ENCODE results near the gene ATMIN. TPM values are rescaled to one million over a fixed set of nuclear protein-coding genes. Genes with fewer than 3 reads are reported as not detected.

The ATMIN gene
- total and polyA plus RNA-seq, 2 of the 13 experiments (the other 11 are each of a cell fraction or from before 2014, with no cell fraction given): 34.6 to 60.4 TPM

- Histone ChIP-seq H4K20me1 (ENCODE audit: insufficient read depth, low read length) (no peaks in the 10 kb centered on the region; the same call in 1 of the 2 replicates), H3K79me2 (ENCODE audit: insufficient read depth, low read length) (peaks cover 56% of the 10 kb centered on the region), H3K9me3 (ENCODE audit: low read length) (no peaks in the 10 kb centered on the region), H3K36me3 (replicated peaks in 1 of 2; ENCODE audit: control insufficient read depth in 1 of 2, insufficient read depth in 2 of 2, low read length in 2 of 2) (peaks cover under 1 to 14% of the 10 kb centered on the region in 2 experiments; a peak in 4 of 5 replicates), H3K9ac (ENCODE audit: insufficient read depth, low read depth, low read length) (peak overlapping the region; percentile 85), H2AFZ (ENCODE audit: low read length) (no peak overlapping the region), H3K27me3 (ENCODE audit: control insufficient read depth in 1 of 2, insufficient read depth in 2 of 2, low read length in 2 of 2) (no peaks in the 10 kb centered on the region; a peak in 1 of 5 replicates), H3K4me1 (ENCODE audit: insufficient read depth, low read length) (peaks cover 51% of the 10 kb centered on the region), H3K4me3 (replicated peaks in 1 of 3; ENCODE audit: insufficient read depth in 1 of 3, low read depth in 2 of 3, low read length in 3 of 3) (peak overlapping the region; percentile 75 to 86 (median 83)), H3K4me2 (ENCODE audit: low read depth, low read length) (peak overlapping the region; percentile 78), H3K27ac (ENCODE audit: extremely low read length, insufficient read depth, low read length) (peak overlapping the region; percentile 88)
- FAIRE-seq (no peak), DNase-seq (ENCODE audit: low spot score) (no peak), ATAC-seq (no peak)
- TF ChIP-seq MAFK (conservative IDR thresholded peaks at IDR 0.05 in 1 of 2, IDR thresholded peaks at IDR 0.05 in 1 of 2; ENCODE audit: low read length in 2 of 2) (peak; percentile 88 to 94), RBFOX2 (IDR thresholded peaks at IDR 0.05; ENCODE audit: low read depth, low read length) (no peak), ZBTB38 (CRISPR knock-in tag; IDR thresholded peaks at IDR 0.05) (peak; percentile 95), DNMT3B (CRISPR knock-in tag; conservative IDR thresholded peaks at IDR 0.05) (no peak), ZBTB33 (CRISPR knock-in tag; IDR thresholded peaks at IDR 0.05) (0 out of 2 replicates have a peak, but pooled peaks have one; percentile 42), ZSCAN25 (CRISPR knock-in tag; IDR thresholded peaks at IDR 0.05) (no peak), SNAPC5 (CRISPR knock-in tag; IDR thresholded peaks at IDR 0.05; ENCODE audit: borderline replicate concordance) (0 out of 2 replicates have a peak, but pooled peaks have one; percentile 36), ZNF558 (CRISPR knock-in tag; IDR thresholded peaks at IDR 0.05; ENCODE audit: borderline replicate concordance) (no peak), IKZF1 (IDR thresholded peaks at IDR 0.05) (no peak), MAFF (IDR thresholded peaks at IDR 0.05; ENCODE audit: low read depth, low read length) (peak; percentile 88), NBN (conservative IDR thresholded peaks at IDR 0.05) (no peak)
- BruUV-seq (replicated peaks): no TSS peak
- POLR2A ChIA-PET: interaction anchor here (1.1 to 1.7 kb wide), 2 partner anchors 10 to 18 kb away, joined by 4 to 13 read pairs; partner anchors contain the start of gene C16orf46
- CTCF ChIA-PET (ENCODE audit: low intra/inter-chr PET ratio, low total read pairs): no interaction called here
- in situ Hi-C loops (cut with HindIII; ENCODE audit: extremely low pct_ligation_motif_present, low pct_unique_long_range_greater_than_20kb) (no loop called here), intact Hi-C loops (cut with micrococcal nuclease; ENCODE audit: unreplicated experiment) (loop anchor here (5.0 kb wide), 2 partner anchors 58 to 88 kb away; partner anchors contain the start of genes ATMIN, CENPN and CMC2)
- WGBS (ENCODE audit: low lambda C conversion rate): 52% methylated on average over 21 of the region's 21 CpGs
Measured at GRCh38 chr16:81094771-81095251, 59.2 kb downstream of the ATMIN start.
